HEK293 (cell line): Measurements from ENCODE around the gene COL18A1.

Experiments
- CTCF ChIP-seq: fragments of 450-650 bp; formaldehyde crosslinking; IDR thresholded peaks from 2 replicates; pipeline ENCODE4 v1.5.1; 2016; ENCODE audit warnings: missing biosample characterization, missing genetic modification characterization
- YY1 ChIP-seq: fragments of 450-650 bp; formaldehyde crosslinking; IDR thresholded peaks from 2 replicates; pipeline ENCODE4 v1.5.1; 2018; ENCODE audit warnings: missing biosample characterization, missing genetic modification characterization
- ZBTB1 ChIP-seq: fragments of 450-650 bp; formaldehyde crosslinking; IDR thresholded peaks from 2 replicates; pipeline ENCODE4 v1.5.1; 2016; ENCODE audit warnings: missing biosample characterization, missing genetic modification characterization
- ZBTB26 ChIP-seq: fragments of 450-650 bp; formaldehyde crosslinking; optimal IDR thresholded peaks from 2 replicates; pipeline ENCODE3; 2016; ENCODE audit warnings: missing biosample characterization, mild to moderate bottlenecking, missing genetic modification characterization
- ZFP41 ChIP-seq: fragments of 450-650 bp; formaldehyde crosslinking; IDR thresholded peaks from 2 replicates; pipeline ENCODE4 v1.5.1; 2016; ENCODE audit warnings: missing biosample characterization, missing genetic modification characterization, borderline replicate concordance
- ZNF175 ChIP-seq: fragments of 450-650 bp; formaldehyde crosslinking; IDR thresholded peaks from 2 replicates; pipeline ENCODE4 v1.5.1; 2016; ENCODE audit warnings: missing biosample characterization, missing genetic modification characterization
- ZNF223 ChIP-seq: fragments of 450-650 bp; formaldehyde crosslinking; IDR thresholded peaks from 2 replicates; pipeline ENCODE4 v1.5.1; 2016; ENCODE audit warnings: missing biosample characterization, missing genetic modification characterization
- ZSCAN23 ChIP-seq: fragments of 450-650 bp; formaldehyde crosslinking; IDR thresholded peaks from 2 replicates; pipeline ENCODE4 v1.5.1; 2016; ENCODE audit warnings: missing biosample characterization, missing genetic modification characterization

- no peak for TF ChIP-seq CTCF (tag by site-specific recombination)
- TF ChIP-seq ZBTB26 (tag by site-specific recombination) = no peak
- no peak for TF ChIP-seq ZNF223 (tag by site-specific recombination)
- no peak for TF ChIP-seq ZBTB1
- no peak for TF ChIP-seq ZSCAN23 (tag by site-specific recombination)
- no peak for TF ChIP-seq ZFP41 (tag by site-specific recombination)
- TF ChIP-seq YY1 (tag by site-specific recombination) = no peak
- TF ChIP-seq ZNF175 (tag by site-specific recombination) = no peak
Observed at GRCh38 chr21:45412909-45413611, 8.1 kb downstream of the COL18A1 start.
